SU-DHL-6 (cell line): Measurements from ENCODE around the gene UQCC2.

Experiments used
- H2AFZ ChIP-seq: fragments of 200-600 bp; sonication (generic); 2 replicates; pipeline ENCODE4 v1.6.1; 2014; ENCODE audit warnings: low read depth, mild to moderate bottlenecking, moderate library complexity, mixed read lengths, antibody characterized with exemption, low read length; ENCODE audit not compliant: severe bottlenecking
- H3F3A ChIP-seq: fragments of 200-600 bp; shearing (Covaris generic); 2 replicates; pipeline ENCODE4 v1.6.0; 2016; ENCODE audit warnings: antibody characterized with exemption, mild to moderate bottlenecking; ENCODE audit not compliant: insufficient read depth
- H3K27ac ChIP-seq: fragments of 200-600 bp; sonication (generic); 2 replicates; pipeline ENCODE4 v1.5.1; 2016; ENCODE audit warnings: low read depth, mild to moderate bottlenecking, low read length, moderate library complexity, mixed read lengths
- H3K27me3 ChIP-seq: fragments of 200-600 bp; sonication (generic), shearing (Covaris generic); 2 replicates; pipeline ENCODE4 v1.6.0; 2014; ENCODE audit warnings: mild to moderate bottlenecking, low read length
- H3K36me3 ChIP-seq: fragments of 200-600 bp; sonication (generic); 2 replicates; pipeline ENCODE4 v1.6.1; 2014; ENCODE audit warnings: mild to moderate bottlenecking, low read length, mixed read lengths
- H3K4me2 ChIP-seq: fragments of 300-600, 200-600 bp; shearing (Covaris generic), sonication (generic); 2 replicates; pipeline ENCODE4 v1.6.0; 2014; ENCODE audit warnings: low read length, low read depth, mild to moderate bottlenecking; ENCODE audit not compliant: poor library complexity, severe bottlenecking
- H3K4me3 ChIP-seq: fragments of 200-600 bp; sonication (generic); 2 replicates; pipeline ENCODE4 v1.5.1; 2014; ENCODE audit warnings: antibody characterized with exemption, low read length, mild to moderate bottlenecking, mixed read lengths; ENCODE audit not compliant: insufficient read depth, poor library complexity, severe bottlenecking
- H3K79me2 ChIP-seq: fragments of 200-600 bp; sonication (generic); 2 replicates; pipeline ENCODE4 v1.6.1; 2014; ENCODE audit warnings: mild to moderate bottlenecking, low read length, moderate library complexity; ENCODE audit not compliant: insufficient read depth
- H3K9ac ChIP-seq: fragments of 200-600 bp; sonication (generic); 2 replicates; pipeline ENCODE4 v1.7.0; 2014; ENCODE audit warnings: mild to moderate bottlenecking, low read length
- H3K9me2 ChIP-seq: fragments of 200-600 bp; sonication (generic); replicated peaks from 2 replicates; pipeline ENCODE4 v1.6.1; 2014; ENCODE audit warnings: low read length; ENCODE audit not compliant: insufficient read depth
- H3K9me3 ChIP-seq: fragments of 200-600 bp; sonication (generic); 2 replicates; pipeline ENCODE4 v1.6.1; 2014; ENCODE audit warnings: low read length, mixed read lengths; ENCODE audit not compliant: insufficient read depth
- H4K20me1 ChIP-seq: fragments of 200-600 bp; sonication (generic); 2 replicates; pipeline ENCODE4 v1.6.1; 2014; ENCODE audit warnings: low read depth, mild to moderate bottlenecking, antibody characterized with exemption, low read length, moderate library complexity, mixed read lengths
- EZH2phosphoT487 ChIP-seq: fragments of 200-600 bp; sonication (generic), shearing (Covaris generic); conservative IDR thresholded peaks from 2 replicates; pipeline ENCODE4 v1.6.1; 2018; ENCODE audit warnings: mild to moderate bottlenecking, antibody characterized with exemption, low read length, moderate library complexity, mixed read lengths
- TF ChIP-seq, protein P1 (sequence below): fragments of 200-600 bp; sonication (generic); IDR thresholded peaks from one replicate; pipeline ENCODE4 v1.5.1; 2017; ENCODE audit warnings: antibody characterized with exemption, mild to moderate bottlenecking, low read length, moderate library complexity; ENCODE audit not compliant: insufficient read depth, poor library complexity, severe bottlenecking

Gene UQCC2

DNA sequence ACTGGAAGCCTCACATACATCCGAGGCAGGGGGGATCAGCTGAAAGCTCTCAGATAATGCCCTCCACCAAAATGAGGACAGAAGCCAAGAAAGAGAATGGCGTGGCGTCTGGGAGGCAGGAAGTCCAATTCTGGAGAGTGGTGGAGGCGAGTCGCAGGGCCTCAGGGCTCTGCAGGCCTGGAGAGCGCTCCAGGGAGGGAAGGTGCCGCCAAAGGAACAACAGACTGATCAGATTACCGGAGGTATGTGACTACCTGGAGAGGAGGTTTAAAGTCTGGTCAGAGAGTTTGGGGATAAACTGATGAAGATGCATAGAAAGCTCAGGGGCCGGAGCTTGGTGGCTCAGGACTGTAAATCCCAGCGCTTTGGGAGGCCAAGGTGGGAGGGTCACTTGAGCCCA is 46.4 kb upstream of the UQCC2 start:
- H3K9me2 ChIP-seq, result no peaks in the 10 kb centered on the region
- no peaks in the 10 kb centered on the region for H4K20me1 ChIP-seq
- H3K9me3 ChIP-seq, result no peaks in the 10 kb centered on the region
- no peak overlapping the region for H3K27ac ChIP-seq
- H3K9ac ChIP-seq, result no peak overlapping the region
- no peak overlapping the region for H3K4me2 ChIP-seq
- H3K4me3 ChIP-seq, result no peak overlapping the region
- TF ChIP-seq EZH2phosphoT487, result no peak
- TF ChIP-seq, protein P1, sequence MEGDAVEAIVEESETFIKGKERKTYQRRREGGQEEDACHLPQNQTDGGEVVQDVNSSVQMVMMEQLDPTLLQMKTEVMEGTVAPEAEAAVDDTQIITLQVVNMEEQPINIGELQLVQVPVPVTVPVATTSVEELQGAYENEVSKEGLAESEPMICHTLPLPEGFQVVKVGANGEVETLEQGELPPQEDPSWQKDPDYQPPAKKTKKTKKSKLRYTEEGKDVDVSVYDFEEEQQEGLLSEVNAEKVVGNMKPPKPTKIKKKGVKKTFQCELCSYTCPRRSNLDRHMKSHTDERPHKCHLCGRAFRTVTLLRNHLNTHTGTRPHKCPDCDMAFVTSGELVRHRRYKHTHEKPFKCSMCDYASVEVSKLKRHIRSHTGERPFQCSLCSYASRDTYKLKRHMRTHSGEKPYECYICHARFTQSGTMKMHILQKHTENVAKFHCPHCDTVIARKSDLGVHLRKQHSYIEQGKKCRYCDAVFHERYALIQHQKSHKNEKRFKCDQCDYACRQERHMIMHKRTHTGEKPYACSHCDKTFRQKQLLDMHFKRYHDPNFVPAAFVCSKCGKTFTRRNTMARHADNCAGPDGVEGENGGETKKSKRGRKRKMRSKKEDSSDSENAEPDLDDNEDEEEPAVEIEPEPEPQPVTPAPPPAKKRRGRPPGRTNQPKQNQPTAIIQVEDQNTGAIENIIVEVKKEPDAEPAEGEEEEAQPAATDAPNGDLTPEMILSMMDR, result no peak
- H3K79me2 ChIP-seq, result no peaks in the 10 kb centered on the region
- no peaks in the 10 kb centered on the region for H3K27me3 ChIP-seq
- no peak overlapping the region for H2AFZ ChIP-seq
- H3F3A ChIP-seq, result no peaks in the 10 kb centered on the region
- no peaks in the 10 kb centered on the region for H3K36me3 ChIP-seq

GRCh38 chr6:33757113-33757512 is 45.6 kb upstream of the UQCC2 start:
- Histone ChIP-seq H3K27me3 (no peaks in the 10 kb centered on the region), H3K9me3 (no peaks in the 10 kb centered on the region), H3K9me2 (no peaks in the 10 kb centered on the region), H3K36me3 (no peaks in the 10 kb centered on the region), H3K27ac (no peak overlapping the region), H3F3A (no peaks in the 10 kb centered on the region), H4K20me1 (no peaks in the 10 kb centered on the region), H3K4me2 (no peak overlapping the region), H3K4me3 (no peak overlapping the region), H3K79me2 (no peaks in the 10 kb centered on the region), H2AFZ (no peak overlapping the region), H3K9ac (no peak overlapping the region)
- TF ChIP-seq, protein P1, result no peak
- TF ChIP-seq EZH2phosphoT487, result no peak

GRCh38 chr6:33756211-33756954 is 44.9 kb upstream of the UQCC2 start:
- H3K27me3 ChIP-seq, result no peaks in the 10 kb centered on the region
- no peak overlapping the region for H3K27ac ChIP-seq
- H3K4me3 ChIP-seq, result no peak overlapping the region

More at GRCh38 chr6:33756211-33756954, 44.9 kb upstream of the UQCC2 start:
- Histone ChIP-seq H4K20me1 (no peaks in the 10 kb centered on the region), H3K79me2 (no peaks in the 10 kb centered on the region), H2AFZ (no peak overlapping the region), H3K9me2 (no peaks in the 10 kb centered on the region), H3K4me2 (no peak overlapping the region), H3K36me3 (no peaks in the 10 kb centered on the region), H3K9ac (no peak overlapping the region), H3F3A (no peaks in the 10 kb centered on the region), H3K9me3 (no peaks in the 10 kb centered on the region)
- no peak for TF ChIP-seq EZH2phosphoT487
- TF ChIP-seq, protein P1, result no peak
